ENCODE measurements around the gene PALMD.

- TF ChIP-seq EZH2 (IDR thresholded peaks at IDR 0.05; ENCODE audit: low read length, unreplicated experiment) (no peak), CTCF (conservative IDR thresholded peaks at IDR 0.05; ENCODE audit: low read depth, low read length) (no peak), EZH2phosphoT487 (IDR thresholded peaks at IDR 0.05; ENCODE audit: borderline replicate concordance, low read length) (no peak)
These were observed 16.7 kb downstream of the PALMD start for GRCh38 chr1:99662539-99663080.

Measured in PC-3 (cell line).